K562 (cell line): Measurements from ENCODE around the gene VSNL1. TPM values are rescaled to one million over a fixed set of nuclear protein-coding genes. Genes with fewer than 3 reads are reported as not detected.
A peak's percentile ranks its signal among the peaks of the same experiment; 100 is the strongest.

Experiments used
- CBFA2T3 ChIP-seq: fragments of 450-650 bp; IDR thresholded peaks from 2 replicates; pipeline ENCODE4 v1.6.1; 2017
- CREBBP ChIP-seq: IDR thresholded peaks from one replicate; pipeline ENCODE4 v1.6.1; 2012; ENCODE audit warnings: low read depth, mild to moderate bottlenecking, control low read depth, inconsistent platforms, low read length
- DIDO1 ChIP-seq: fragments of 450-650 bp; IDR thresholded peaks from 2 replicates; pipeline ENCODE4 v1.6.1; 2016; ENCODE audit warnings: low read depth, missing biosample characterization, missing genetic modification characterization
- ELF4 ChIP-seq: fragments of 450-650 bp; formaldehyde crosslinking; IDR thresholded peaks from 2 replicates; pipeline ENCODE4 v1.4.0; 2022; ENCODE audit warnings: missing genetic modification characterization
- FOXA3 ChIP-seq, 2 experiments: fragments of 450-650 bp in 1 of 2; sonication (generic) in 1 of 2; formaldehyde crosslinking; IDR thresholded peaks in 1 of 2; conservative IDR thresholded peaks in 1 of 2; 2 replicates each; pipeline versions ENCODE4 v1.4.0 to v1.8.0; 2020 to 2022; ENCODE audit warnings: mild to moderate bottlenecking in 2 of 2, missing genetic modification reagents in 1 of 2
- GABPB2 ChIP-seq: fragments of 250-450 bp; sonication (Bioruptor Pico); conservative IDR thresholded peaks from 2 replicates; pipeline ENCODE4 v1.5.1; 2021; ENCODE audit warnings: mild to moderate bottlenecking
- GTF2F1 ChIP-seq: IDR thresholded peaks from 2 replicates; pipeline ENCODE4 v1.6.1; 2011; ENCODE audit warnings: low read depth, low read length, improper control_type of control experiment
- HLTF ChIP-seq: fragments of 450-650 bp; IDR thresholded peaks from 2 replicates; pipeline ENCODE4 v1.6.1; 2016
- HSF4 ChIP-seq: fragments of 250-450 bp; sonication (Bioruptor Pico); IDR thresholded peaks from 2 replicates; pipeline ENCODE4 v2.1.2; 2022; ENCODE audit warnings: mild to moderate bottlenecking, moderate library complexity, borderline replicate concordance
- KHSRP ChIP-seq: fragments of 450-650 bp; IDR thresholded peaks from 2 replicates; pipeline ENCODE4 v1.6.1; 2017
- MAFK ChIP-seq: IDR thresholded peaks from 2 replicates; pipeline ENCODE4 v1.6.1; 2011; ENCODE audit warnings: low read length, improper control_type of control experiment
- MAZ ChIP-seq, 2 experiments: fragments of 450-650 bp in 1 of 2; sonication (generic) in 1 of 2; formaldehyde crosslinking; IDR thresholded peaks in 1 of 2; conservative IDR thresholded peaks in 1 of 2; 2 replicates each; pipeline versions ENCODE4 v1.4.0 to v1.5.0; 2020; ENCODE audit warnings: mild to moderate bottlenecking in 1 of 2, missing genetic modification reagents in 1 of 2
- NR1H2 ChIP-seq: sonication (generic); formaldehyde crosslinking; IDR thresholded peaks from 2 replicates; pipeline ENCODE4 v1.4.0; 2020; ENCODE audit warnings: mild to moderate bottlenecking, missing genetic modification reagents
- PTBP1 ChIP-seq: fragments of 200-400 bp; formaldehyde crosslinking; IDR thresholded peaks from 2 replicates; pipeline ENCODE4 v1.6.1; 2017; ENCODE audit warnings: low read depth, low read length
- PTTG1 ChIP-seq: fragments of 450-650 bp; IDR thresholded peaks from 2 replicates; pipeline ENCODE4 v1.6.1; 2016; ENCODE audit warnings: low read depth, mild to moderate bottlenecking, missing genetic modification characterization, missing compliant biosample characterization
- RBM39 ChIP-seq: fragments of 200-400 bp; formaldehyde crosslinking; optimal IDR thresholded peaks from 2 replicates; pipeline ENCODE3; 2018; ENCODE audit warnings: low read depth, low read length
- SNIP1 ChIP-seq: fragments of 450-650 bp; IDR thresholded peaks from 2 replicates; pipeline ENCODE4 v1.7.1; 2017; ENCODE audit warnings: low read depth, mild to moderate bottlenecking
- SREBF1 ChIP-seq: fragments of 150-350 bp; IDR thresholded peaks from 2 replicates; pipeline ENCODE4 v1.6.1; 2014; ENCODE audit warnings: antibody characterized with exemption, low read depth, low read length, borderline replicate concordance
- ZC3H8 ChIP-seq: fragments of 450-650 bp; IDR thresholded peaks from 2 replicates; pipeline ENCODE4 v1.6.1; 2017
- ZFP36 ChIP-seq: fragments of 150-350 bp; IDR thresholded peaks from 2 replicates; pipeline ENCODE4 v1.6.1; 2018; ENCODE audit warnings: low read length, low read depth; ENCODE audit not compliant: partially characterized antibody
- ZKSCAN8 ChIP-seq: fragments of 200-800 bp; sonication (Bioruptor generic); IDR thresholded peaks from 2 replicates; pipeline ENCODE4 v1.6.1; 2016; ENCODE audit warnings: missing genetic modification characterization, missing compliant biosample characterization
- ZNF143 ChIP-seq: sonication (generic); formaldehyde crosslinking; IDR thresholded peaks from 2 replicates; pipeline ENCODE4 v1.9.0; 2022; ENCODE audit warnings: mild to moderate bottlenecking, missing genetic modification reagents
- ZNF165 ChIP-seq: fragments of 250-450 bp; sonication (Bioruptor Pico); IDR thresholded peaks from 2 replicates; pipeline ENCODE4 v1.4.0; 2020; ENCODE audit warnings: borderline replicate concordance
- ZNF184 ChIP-seq: sonication (generic); formaldehyde crosslinking; IDR thresholded peaks from 2 replicates; pipeline ENCODE4 v1.5.0; 2020; ENCODE audit warnings: missing genetic modification reagents
- ZNF41 ChIP-seq: fragments of 250-450 bp; sonication (Bioruptor Pico); conservative IDR thresholded peaks from 2 replicates; pipeline ENCODE4 v1.4.0; 2020; ENCODE audit warnings: mild to moderate bottlenecking
- ZNF444 ChIP-seq: fragments of 250-450 bp; sonication (Bioruptor Pico); IDR thresholded peaks from 2 replicates; pipeline ENCODE4 v1.4.0; 2020; ENCODE audit warnings: mild to moderate bottlenecking, moderate library complexity
- ZNF830 ChIP-seq: fragments of 250-450 bp; sonication (Bioruptor Pico); IDR thresholded peaks from 2 replicates; pipeline ENCODE4 v1.5.0; 2021; ENCODE audit warnings: mild to moderate bottlenecking
- polyA plus RNA-seq, 8 experiments: library from polyadenylated mRNA; depleted of rRNA in 4 of 8; stranded (reverse) in 5 of 8; unstranded in 3 of 8; fragments of >200 nt; fragmentation: Nextera tagmentation in 2 of 8; fragmentation: Illumina TruSeq in 1 of 8; extraction: Ambion mirVana in 2 of 8; extraction: Trizol in 1 of 8; gene quantifications; 2 replicates each; pipeline versions ENCODE4 v1.2.1 to v1.2.3, GENCODE V29; 2011 to 2014; ENCODE audit warnings: inconsistent platforms in 1 of 8, missing spikeins in 1 of 8
- total RNA-seq, 7 experiments: library from RNA; depleted of rRNA in 6 of 7; stranded (reverse); fragments of >200 nt in 6 of 7; fragmentation: Illumina TruSeq in 2 of 7; extraction: Trizol in 2 of 7; gene quantifications; 2 replicates each; pipeline versions ENCODE4 v1.2.1 to v1.2.3, GENCODE V29; 2011 to 2021; ENCODE audit warnings: low replicate concordance in 1 of 7
- TF ChIP-seq, protein P1 (sequence below), 3 experiments: fragments of 200-800 bp in 1 of 3; sonication (Bioruptor generic) in 1 of 3; sonication (generic) in 1 of 3; formaldehyde crosslinking in 1 of 3; IDR thresholded peaks; 2 replicates each; pipeline versions ENCODE4 v1.6.1 to v1.8.0; 2016 to 2022; ENCODE audit warnings: mild to moderate bottlenecking in 2 of 3, missing compliant biosample characterization in 2 of 3, missing genetic modification characterization in 2 of 3, missing genetic modification reagents in 1 of 3
- TF ChIP-seq, protein P2 (sequence below): sonication (generic); formaldehyde crosslinking; IDR thresholded peaks from 2 replicates; pipeline ENCODE4 v1.9.0; 2022; ENCODE audit warnings: mild to moderate bottlenecking, missing genetic modification reagents
- TF ChIP-seq, protein P3 (sequence below): fragments of 250-450 bp; sonication (Bioruptor Pico); IDR thresholded peaks from 2 replicates; pipeline ENCODE4 v1.8.0; 2021; ENCODE audit warnings: moderate library complexity, mild to moderate bottlenecking, inconsistent platforms

Gene VSNL1
- total and polyA plus RNA-seq, 9 of the 15 experiments (the other 6 are each of a cell fraction or from before 2014, with no cell fraction given): 0.20 TPM; not detected in 8

DNA sequence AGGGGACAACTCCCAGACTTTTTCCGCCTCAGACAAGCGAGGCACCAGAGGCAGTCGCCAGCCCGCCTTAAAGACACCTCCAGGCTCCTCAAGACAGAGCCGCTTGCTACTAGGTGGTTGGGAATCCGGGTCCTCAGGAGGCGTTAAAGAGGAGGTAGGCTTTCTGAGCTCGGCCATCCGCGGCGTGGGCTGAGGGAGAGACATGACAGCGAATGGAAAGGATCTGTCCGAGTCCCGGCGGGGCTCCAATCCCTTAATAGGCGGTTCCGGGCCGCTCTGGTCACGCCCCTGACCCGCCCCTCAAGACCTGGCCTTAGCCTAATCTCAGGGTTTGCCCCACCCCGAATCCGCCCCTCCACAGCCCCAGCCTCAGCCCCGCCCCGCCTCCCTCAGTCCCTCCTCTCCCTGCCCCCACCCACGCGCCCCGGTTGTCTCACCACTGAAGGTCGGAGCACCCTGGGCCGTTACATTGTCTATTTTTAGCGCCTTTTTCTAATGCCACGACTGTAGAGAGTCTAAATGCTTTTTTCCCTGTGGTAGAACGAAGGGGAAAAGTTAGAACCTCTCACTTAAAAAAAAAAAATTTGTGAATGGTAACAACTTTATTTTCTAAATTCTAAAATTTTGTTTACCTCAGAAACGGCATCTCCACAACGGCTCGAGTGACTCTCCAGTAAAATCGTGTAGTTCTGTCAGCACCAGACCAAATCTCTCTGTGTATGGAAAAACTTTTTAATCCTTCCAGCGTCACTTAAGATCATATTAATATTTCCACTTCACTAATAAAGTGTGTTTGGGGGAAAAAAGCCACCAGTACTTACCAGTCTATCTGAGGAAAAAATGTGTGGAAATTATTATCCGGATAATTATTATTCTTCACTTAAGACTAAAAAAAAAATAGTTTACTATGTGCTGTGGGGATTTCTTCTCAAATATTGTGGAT, 22.0 kb upstream of the VSNL1 start, which contains the start of gene RAD51AP2 (continued):
- TF ChIP-seq ZNF444 (no peak), PTTG1 (tag) (no peak), ZNF830 (CRISPR knock-in tag) (no peak), MAFK (no peak), HLTF (no peak), DIDO1 (tag) (no peak), SREBF1 (no peak), GABPB2 (no peak), CREBBP (no peak), NR1H2 (CRISPR knock-in tag) (no peak), ZNF143 (CRISPR knock-in tag) (no peak), ZKSCAN8 (no peak), MAZ (CRISPR knock-in tag; conservative IDR thresholded peaks at IDR 0.05 in 1 of 2, IDR thresholded peaks at IDR 0.05 in 1 of 2) (peak in 1 of 2 experiments; percentile 91; a peak in 2 of 4 replicates), ZNF165 (CRISPR knock-in tag) (no peak), PTBP1 (no peak), SNIP1 (no peak), GTF2F1 (no peak), RBM39 (no peak), ZC3H8 (0 out of 2 replicates have a peak, but pooled peaks have one; percentile 70), KHSRP (no peak), ELF4 (no peak), ZNF41 (CRISPR knock-in tag) (no peak), ZFP36 (peak; percentile 51), HSF4 (CRISPR knock-in tag) (no peak), ZNF184 (CRISPR knock-in tag) (no peak), CBFA2T3 (no peak), FOXA3 (CRISPR knock-in tag; conservative IDR thresholded peaks at IDR 0.05 in 1 of 2, IDR thresholded peaks at IDR 0.05 in 1 of 2) (no peak)
- TF ChIP-seq, protein P1, sequence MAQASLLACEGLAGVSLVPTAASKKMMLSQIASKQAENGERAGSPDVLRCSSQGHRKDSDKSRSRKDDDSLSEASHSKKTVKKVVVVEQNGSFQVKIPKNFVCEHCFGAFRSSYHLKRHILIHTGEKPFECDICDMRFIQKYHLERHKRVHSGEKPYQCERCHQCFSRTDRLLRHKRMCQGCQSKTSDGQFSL (CRISPR knock-in tag; IDR thresholded peaks at IDR 0.05): no peak
- TF ChIP-seq, protein P1 (tag; IDR thresholded peaks at IDR 0.05): no peak
- TF ChIP-seq, protein P2, sequence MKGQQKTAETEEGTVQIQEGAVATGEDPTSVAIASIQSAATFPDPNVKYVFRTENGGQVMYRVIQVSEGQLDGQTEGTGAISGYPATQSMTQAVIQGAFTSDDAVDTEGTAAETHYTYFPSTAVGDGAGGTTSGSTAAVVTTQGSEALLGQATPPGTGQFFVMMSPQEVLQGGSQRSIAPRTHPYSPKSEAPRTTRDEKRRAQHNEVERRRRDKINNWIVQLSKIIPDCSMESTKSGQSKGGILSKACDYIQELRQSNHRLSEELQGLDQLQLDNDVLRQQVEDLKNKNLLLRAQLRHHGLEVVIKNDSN (CRISPR knock-in tag): no peak
- TF ChIP-seq, protein P3, sequence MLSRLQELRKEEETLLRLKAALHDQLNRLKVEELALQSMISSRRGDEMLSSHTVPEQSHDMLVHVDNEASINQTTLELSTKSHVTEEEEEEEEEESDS: no peak
